NCI-H1092 (cell line): Measurements from ENCODE around the gene CRACR2B.
A peak's percentile ranks its signal among the peaks of the same experiment; 100 is the strongest.

Source experiments
- DNase-seq: peaks from one replicate; lab custom pipeline; 2025; lab: John Stamatoyannopoulos, UW

The CRACR2B gene

DNA sequence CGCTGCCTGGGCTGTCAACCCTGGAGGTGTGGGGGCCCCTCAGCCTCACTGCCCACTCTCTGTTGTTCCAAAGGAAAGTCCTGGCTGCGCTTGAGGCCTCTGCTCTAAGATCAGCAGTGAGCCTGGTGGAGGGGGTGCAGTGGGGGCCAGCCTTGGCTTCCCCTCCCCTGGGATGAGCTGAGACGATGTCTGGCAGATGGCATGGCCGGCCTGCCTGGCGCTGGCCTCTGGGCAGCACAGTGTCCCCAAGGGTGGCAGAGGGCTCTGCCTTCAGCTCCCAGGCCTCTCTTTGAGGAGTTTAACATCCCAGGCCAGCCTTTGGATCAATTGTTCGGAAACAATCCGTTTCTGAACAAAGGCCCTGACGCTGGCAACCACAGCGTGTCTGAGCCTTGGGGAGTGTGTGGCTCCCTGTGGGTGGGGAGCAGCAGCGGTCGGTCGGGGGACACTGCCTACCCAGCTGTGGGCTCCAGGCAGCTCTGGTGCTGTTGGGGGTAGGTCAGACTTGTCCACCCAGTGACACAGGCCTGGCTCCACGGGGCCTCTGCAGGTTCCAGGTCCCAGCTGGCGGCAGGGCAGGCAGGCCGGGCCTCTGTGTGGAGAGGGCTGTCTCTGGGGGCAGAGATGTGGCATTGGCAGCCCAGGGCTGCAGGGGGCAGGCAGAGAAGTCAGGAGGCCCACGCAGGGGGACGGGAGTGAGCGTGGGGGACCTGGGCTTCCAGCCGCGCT, 27.0 kb downstream of the CRACR2B start:
- no peak for DNase-seq

- no peak for DNase-seq
These were observed 27.6 kb downstream of the CRACR2B start for GRCh38 chr11:855330-855674.

DNA sequence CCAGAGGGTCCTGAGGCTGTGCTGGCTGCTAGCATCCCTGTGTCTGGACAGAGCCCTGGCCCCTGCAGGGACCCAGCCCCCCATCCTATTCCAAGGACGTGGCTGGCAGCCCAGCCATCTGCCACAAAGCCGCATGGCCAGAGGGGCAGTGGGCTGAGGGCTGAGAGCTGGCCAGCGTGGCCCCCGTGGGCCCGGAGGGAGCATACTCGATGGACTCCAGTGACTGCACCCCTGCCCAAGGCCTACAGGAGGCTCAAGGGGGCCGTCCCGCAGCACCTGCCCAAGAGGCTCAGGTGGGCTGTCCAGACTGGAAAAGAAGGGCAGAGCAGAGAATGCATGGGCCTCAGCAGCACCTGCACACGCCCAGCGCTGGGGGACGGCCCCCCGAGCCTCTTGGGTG, 28.1 kb downstream of the CRACR2B start:
- DNase-seq = no peak

GRCh38 chr11:856397-856796, 28.7 kb downstream of the CRACR2B start:
- DNase-seq = no peak

- no peak for DNase-seq
These were observed 30.5 kb downstream of the CRACR2B start for GRCh38 chr11:858053-858761.

DNA sequence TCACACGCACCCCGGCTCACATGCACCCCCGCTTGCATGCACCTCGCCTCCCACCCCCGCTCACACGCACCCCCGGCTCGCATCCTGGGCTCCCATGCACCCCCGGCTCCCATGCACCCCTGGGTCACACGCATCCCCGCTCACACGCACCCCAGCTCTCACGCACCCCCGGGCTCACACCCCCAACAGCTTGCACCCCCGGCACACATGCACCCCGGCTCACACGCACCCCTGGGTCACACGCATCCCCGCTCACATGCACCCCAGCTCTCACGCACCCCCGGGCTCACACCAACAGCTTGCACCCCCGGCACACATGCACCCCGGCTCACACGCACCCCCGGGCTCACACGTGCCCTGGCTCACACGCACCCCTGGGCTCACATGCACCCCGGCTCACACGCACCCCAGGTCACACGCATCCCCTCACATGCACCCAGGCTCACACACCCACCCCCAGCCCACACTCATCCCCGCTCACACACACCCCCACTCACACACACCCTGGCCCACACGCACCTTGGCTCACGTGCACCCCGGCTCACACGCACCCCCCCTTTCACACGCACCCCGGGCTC, 31.1 kb downstream of the CRACR2B start:
- DNase-seq = no peak

- DNase-seq = peak; percentile 77
These were observed 31.8 kb downstream of the CRACR2B start for GRCh38 chr11:859394-860131.

DNA sequence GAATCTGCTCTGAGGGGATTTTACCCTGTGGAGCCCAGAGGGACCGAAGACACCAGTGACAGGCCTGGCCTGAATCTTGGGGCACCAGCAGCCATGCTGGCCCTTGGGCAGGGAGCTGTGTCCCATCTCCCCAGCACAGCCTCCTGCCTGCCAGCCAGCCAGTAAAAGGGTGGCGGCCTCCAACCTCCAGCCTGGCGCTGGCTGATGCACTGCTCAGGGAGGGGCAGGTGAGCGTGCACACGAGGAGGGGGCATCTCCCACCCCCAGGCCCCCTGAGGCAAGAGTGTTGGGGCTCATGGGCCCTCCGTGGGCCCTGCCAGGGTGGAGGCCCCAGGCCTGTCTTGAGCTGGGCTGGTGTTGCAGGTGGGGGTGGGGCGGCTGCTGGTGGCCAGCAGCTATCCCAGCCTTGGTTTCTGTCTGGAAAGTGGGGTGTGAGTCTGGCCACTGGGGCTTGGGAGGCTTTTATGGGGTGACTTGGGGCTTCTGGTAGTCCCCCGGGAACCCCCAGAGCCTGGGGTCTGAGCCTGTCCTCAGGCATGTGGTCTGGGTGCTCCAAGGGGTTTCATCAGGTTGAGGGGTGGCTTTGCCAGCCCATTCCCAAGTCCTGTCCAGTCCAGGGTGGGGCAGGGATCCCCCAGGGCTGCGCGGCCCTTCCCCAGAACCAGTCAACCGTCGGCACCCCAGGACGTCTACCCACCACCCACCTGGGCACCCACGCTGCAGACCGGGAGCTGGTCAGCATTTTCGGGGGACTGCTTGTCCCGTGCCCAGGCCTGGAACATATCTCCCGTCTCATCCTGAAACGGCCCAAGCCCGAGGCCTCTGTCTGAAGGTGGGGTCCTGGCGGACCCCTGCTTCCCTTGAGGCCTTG, 32.8 kb downstream of the CRACR2B start:
- DNase-seq = no peak

- DNase-seq = no peak
These were observed 33.4 kb downstream of the CRACR2B start for GRCh38 chr11:861105-861479.

DNA sequence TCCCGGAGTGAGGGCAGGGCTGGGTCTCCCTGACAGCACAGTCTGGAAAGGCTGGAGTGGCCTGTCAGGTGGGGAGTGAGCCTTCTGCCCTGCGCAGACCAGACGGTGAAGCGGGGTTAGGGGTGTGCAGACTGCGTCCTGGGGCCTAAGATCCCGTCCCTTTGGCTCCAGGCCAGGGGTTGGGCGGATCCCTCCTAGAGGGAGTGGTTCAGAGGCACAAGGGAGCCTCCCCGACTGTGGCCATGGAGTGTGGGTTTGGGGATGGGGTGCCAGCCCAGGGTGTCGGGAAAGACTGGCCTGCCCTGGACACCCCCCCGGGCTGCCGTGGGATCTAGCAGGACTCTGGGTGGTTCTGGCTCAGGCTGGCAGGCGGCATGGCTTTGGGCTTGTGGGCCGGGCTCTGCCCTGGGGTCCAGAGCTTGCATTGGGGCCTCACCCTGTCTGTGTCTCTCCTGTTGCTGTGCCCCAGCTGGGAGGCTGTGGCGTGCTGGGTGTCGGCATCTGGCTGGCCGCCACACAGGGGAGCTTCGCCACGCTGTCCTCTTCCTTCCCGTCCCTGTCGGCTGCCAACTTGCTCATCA, 34.5 kb downstream of the CRACR2B start:
- DNase-seq = no peak

DNA sequence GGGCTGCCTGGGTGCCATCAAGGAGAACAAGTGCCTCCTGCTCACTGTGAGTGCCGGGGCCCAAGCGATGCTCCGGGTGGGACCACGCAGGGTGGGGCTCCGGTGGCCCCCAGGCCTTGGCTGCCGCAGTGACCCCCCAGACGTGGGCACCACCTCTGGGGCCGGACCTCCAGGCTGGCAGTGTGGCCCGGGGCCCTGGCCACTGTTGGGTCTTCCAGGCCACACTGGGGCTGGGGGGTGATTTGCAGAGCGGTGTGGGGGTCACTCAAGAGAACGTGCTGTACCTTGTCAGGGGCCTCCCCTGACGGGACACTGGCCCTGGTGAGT, 34.9 kb downstream of the CRACR2B start:
- no peak for DNase-seq

DNA sequence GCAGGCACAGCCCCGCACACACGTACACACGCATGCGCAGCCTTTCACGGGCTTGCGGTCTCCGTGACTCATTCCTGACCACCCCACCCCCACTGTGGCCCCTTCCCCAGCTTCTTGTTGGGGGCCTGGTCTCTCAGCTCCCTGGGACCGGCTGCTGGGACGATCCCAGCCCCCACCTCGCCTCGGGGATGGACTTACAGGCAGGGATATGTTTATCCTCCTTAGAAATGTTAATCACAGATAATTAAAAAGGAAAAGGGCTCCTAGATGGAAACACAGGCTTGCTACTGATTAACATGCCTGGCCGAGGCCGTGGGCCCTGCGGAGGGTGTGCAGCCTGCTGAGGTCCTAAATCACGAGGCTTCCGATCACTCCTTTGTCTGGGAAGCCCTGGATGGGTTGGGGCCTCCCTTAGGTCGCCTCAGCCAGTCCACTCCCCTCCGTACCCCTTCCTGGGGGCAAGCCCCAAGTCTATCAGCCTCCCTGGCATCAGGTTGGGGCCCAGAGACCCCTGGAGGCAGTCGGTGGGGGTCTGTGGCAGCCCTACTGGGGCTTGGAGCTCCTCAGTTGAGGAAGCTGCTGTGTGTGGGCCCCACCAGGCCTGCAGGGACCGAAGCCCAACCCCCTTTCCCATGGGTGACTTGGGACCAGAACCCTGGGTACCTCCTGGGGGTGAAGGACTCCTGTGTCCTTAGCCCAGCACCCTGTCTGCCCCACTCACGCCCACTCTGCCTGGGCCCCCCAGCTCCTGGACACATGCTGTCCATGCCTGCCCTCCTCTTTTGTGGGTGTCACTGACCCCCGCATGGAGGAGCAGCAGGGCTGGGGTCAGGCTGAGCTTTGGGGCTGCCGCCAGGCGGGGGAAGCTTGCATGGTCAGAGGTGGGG, 35.5 kb downstream of the CRACR2B start:
- no peak for DNase-seq

DNA sequence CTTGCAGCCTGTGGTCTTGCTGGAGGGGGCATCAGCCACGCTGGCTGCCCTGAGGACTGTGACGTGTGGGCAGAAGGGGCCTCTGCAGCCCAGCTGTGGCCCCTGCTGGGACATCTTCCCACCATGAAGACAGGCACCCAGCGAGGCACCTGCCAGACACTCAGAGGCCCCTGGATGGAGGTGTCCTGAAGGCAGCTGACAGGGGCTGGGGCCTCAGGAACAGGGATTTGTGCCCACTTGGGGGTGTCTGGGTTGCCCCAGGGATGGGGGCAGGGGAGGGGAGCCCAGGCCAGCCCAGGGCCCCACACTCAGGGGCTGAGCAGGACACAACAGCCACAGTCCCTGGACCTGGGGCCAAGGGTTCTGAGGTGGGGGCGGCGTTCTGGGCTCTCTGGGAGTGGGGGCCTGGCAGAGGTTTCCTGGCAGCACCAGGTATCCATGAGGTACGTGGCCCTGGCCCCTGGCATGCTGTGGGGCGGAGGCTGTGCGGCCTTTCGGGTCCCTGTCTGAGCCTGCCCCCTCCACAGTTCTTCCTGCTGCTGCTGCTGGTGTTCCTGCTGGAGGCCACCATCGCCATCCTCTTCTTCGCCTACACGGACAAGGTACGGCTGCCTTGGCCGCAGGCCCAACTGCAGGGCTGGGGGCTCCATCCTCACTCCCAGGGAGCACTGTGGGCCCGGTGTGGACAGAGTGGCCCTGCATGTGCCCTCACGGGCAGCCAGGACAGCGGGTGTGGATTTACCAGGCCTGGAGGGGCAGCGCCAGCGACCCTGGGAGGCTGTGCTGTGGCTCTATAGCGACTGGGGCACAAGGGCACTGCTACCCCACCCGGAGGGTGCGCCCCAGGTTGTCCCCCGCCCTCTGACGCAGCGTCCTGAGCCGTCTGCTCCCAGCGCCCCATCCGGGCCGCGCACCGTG, 36.5 kb downstream of the CRACR2B start:
- DNase-seq = no peak

DNA sequence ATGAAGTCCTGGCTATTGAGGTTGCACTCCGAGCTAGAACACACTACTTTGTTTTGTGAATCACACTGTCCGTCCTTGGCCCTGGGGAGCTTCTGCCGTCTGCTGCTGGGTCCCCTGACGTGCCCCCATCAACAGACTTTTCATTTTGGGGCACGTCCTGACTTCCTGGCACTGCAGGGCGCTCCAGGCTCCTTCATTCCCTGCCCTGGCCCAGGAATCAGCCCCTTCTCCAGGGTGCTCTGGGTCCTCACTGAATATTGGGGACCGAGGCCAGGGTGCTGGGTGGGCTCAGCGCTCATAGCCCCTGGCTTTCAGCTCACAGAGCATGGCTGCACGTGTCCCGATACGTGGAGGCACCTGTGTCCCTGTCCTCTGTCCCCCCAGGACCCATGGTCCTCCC, 37.2 kb downstream of the CRACR2B start:
- DNase-seq = no peak

DNA sequence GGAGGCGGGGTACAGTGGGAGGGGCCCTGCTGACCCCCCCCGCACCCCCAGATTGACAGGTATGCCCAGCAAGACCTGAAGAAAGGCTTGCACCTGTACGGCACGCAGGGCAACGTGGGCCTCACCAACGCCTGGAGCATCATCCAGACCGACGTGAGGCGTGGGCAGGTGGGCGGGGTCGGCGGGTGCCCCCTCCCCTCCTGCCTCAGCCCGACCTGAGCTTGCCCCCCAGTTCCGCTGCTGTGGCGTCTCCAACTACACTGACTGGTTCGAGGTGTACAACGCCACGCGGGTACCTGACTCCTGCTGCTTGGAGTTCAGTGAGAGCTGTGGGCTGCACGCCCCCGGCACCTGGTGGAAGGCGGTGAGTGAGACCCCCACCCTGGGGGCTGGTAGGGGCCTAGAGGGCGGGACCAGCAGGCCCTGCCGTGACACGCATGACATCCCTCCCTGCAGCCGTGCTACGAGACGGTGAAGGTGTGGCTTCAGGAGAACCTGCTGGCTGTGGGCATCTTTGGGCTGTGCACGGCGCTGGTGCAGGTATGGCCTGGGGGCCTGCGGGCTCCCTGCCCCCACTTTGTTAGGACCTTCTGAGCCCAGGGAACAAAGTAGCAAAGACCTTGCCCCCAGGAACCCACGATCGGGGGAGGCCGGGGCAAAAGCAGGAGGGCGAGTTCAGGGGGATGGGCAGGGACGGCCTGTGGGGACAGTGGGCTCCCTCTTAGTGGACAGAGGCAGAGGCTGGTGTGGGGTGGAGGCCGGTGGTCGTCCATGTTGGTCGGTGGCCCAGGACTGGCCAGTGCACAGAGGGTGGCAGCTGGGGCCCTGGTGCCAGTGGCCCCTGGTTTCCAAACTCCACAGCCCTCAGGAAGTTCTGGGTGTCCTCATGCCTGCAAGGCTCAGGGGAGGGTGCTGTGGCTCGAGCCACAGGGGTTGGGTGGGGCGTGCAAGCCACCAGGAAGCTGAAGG, 38.0 kb downstream of the CRACR2B start:
- DNase-seq = no peak

GRCh38 chr11:866481-866880, 38.8 kb downstream of the CRACR2B start:
- DNase-seq = no peak

GRCh38 chr11:867856-868358, 40.2 kb downstream of the CRACR2B start:
- no peak for DNase-seq

DNA sequence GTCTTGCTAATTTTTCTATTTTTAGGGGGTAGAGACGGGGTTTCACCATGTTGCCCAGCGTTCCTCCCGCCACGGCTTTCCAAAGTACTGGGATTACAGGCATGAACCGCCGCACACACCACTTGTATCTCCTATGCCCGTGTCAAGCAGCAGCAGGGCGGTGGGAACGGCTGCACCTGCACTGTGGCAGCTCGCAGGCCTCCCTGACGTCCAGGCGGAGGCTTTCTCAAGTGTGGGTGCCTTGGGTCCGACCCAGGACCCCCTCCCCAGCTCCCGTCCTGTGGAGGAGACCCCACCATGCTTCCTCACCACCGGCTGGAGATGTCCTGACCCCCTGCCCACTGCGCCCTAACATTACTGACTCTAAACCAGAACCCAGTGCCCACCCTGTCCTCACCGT, 40.7 kb downstream of the CRACR2B start:
- DNase-seq = no peak
